ENCODE measurements around the gene ARHGEF19.
"Not testable (repeated sequence)": the region's sequence is repeated elsewhere in the genome, so short reads cannot be mapped to it uniquely, and the experiment has no call there.

GRCh38 chr1:16215240-16215639 lies 2.8 kb upstream of the ARHGEF19 start:
- not testable (repeated sequence) for TF ChIP-seq CTCF, POLR2A (IDR thresholded peaks at IDR 0.05)
